Right hindlimb (tissue), 1 donor: ENCODE measurements around the gene ACTL10.
A peak's percentile ranks its signal among the peaks of the same experiment; 100 is the strongest.
"Not testable (repeated sequence)": the region's sequence is repeated elsewhere in the genome, so short reads cannot be mapped to it uniquely, and the experiment has no call there.

Experiments
- DNase-seq: peaks from one replicate; pipeline ENCODE4 v3.0.0-alpha.2; 2018

ACTL10 gene

DNA sequence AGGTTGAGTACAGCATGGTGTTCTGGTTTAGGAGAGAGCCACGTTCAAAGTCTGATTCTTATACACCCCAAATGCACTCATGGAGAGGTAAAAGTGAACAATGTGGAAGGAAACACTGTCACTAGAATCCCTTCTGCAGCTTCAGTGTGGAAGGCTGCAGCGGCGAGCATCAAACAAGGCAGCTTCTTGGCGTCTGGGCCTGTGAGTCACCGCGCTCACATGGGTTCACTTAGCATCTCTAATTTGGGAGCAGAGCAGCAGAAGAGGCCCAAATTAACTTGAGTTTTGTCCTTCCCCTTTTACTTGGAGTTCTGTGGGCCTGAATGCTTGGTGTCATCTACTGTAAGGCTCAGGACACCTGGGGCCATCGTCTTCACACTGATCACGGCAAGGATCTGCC, 30.4 kb downstream of the ACTL10 start:
- DNase-seq: peak; percentile 71

- DNase-seq: not testable (repeated sequence)
These were observed 32.2 kb downstream of the ACTL10 start for GRCh38 chr20:33698966-33699365.

- not testable (repeated sequence) for DNase-seq
These were observed 34.1 kb downstream of the ACTL10 start for GRCh38 chr20:33700696-33701441.

- no peak for DNase-seq
These were observed 35.1 kb downstream of the ACTL10 start for GRCh38 chr20:33701629-33702450.

DNA sequence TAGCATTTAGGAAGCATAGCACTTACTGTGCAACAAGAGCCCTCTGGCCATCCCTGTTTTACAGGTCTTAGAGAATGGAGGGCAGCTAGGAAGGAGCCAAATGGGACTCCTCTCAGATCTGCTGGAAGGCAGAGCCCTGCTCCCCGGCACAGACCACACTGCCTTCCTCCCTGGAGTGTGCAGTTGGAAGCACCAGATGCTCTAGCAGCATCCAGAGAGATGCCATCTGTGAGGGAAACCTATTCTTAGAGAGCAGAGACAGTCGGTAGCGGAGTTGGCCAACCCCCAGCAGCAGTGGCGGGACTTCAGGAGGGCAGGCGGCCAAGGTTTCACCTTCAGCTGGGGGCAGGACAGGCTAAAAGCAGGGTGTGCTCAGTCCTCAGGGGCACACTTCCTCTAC, 36.1 kb downstream of the ACTL10 start:
- DNase-seq: peak; percentile 49

- no peak for DNase-seq
These were observed 36.9 kb downstream of the ACTL10 start for GRCh38 chr20:33703498-33704137.

DNA sequence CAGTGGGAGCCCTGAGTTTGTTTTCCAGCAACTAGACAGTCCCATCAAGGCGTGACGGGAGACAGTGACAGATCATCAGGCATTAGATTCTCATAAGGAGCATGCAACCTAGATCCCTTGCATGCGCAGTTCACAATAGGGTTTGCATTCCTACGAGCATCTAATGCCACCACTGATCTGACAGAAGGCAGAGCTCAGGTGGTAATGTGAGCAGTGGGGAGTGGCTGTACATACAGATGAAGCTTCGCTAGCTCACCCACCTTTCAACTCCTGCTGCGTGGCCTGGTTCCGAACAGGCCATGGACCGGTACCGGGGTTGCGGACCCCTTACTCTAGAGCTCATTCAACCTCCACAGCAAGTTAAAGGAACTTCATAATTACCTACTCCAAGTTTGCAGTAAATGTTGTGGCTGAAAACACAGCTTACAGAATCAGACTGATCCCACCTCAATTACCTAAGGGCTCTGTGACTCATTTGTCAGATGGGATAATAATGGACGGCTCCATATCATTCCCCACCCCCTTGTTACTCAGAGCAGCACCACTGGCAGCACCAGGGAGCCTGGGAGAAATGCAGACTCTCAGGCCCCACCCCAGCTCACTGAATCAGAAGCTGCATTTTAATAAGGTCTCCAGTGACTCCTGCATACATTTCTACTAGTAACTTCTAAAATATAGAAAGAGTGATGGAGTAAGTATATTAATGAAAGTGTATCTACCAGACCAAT, 37.6 kb downstream of the ACTL10 start:
- no peak for DNase-seq

DNA sequence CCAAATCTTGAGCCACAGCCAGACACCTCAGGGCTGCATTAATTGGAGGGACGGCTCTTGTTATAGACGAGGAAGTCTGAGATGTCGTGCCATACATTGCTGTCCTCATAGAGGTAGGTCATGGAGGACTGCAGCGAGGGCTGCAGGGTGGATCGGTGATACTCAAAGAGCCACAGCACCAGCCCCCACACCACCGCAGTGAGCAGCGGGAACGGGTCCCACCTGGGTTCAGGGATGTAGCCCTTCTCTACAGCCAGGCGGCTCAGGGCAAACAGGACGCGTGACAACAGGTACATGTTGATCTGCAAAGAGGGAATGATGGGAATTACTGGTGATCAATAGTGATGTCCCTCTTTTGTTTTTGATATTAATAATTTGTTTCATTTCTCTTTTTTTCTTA, 40.9 kb downstream of the ACTL10 start:
- DNase-seq: no peak

DNA sequence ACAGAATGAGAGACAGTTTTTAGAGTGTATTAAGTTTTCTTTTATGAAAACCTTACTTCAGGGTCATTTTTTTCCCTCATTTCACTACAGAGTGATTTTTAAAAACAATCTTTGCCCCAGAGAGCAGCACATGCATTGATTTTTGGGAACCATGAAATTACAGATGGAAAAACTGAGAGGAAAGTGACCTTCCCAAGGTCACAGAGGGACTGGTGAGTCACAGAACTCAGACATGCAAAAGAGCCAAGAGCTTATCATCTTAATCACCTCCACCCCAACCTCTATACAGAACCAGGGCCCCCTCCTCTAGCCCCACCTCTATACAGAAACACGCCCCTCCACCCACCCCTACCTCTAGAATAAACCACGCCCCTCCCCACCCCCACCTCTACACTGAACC, 42.7 kb downstream of the ACTL10 start:
- DNase-seq: no peak

GRCh38 chr20:33709905-33710541, 43.3 kb downstream of the ACTL10 start:
- DNase-seq: no peak

- no peak for DNase-seq
These were observed 44.1 kb downstream of the ACTL10 start for GRCh38 chr20:33710681-33711445.

GRCh38 chr20:33711446-33711738, 44.6 kb downstream of the ACTL10 start:
- DNase-seq: no peak

DNA sequence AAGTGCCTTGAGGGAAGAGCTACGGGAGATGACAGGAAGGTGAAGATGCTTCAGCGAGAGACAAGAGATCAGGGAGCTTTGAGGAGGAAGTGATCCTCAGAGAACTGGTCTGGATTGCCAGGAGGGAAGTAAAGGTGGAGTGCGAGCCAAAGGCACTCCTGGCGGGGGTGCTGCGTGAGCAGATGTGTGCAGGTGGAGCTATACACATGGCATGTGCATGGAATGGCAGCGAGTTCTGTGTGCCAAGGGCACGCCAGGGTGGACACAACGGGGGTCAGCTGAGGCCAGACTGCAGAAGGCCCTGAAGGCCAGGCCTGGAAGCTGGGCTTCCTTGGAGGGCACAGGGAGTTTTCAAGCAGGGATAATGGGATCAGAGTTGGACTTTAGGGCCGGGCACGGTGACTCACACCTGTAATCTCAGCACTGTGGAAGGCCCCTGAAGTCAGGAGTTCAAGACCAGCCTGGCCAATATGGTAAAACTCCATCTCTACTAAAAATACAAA, 47.2 kb downstream of the ACTL10 start:
- DNase-seq: no peak

DNA sequence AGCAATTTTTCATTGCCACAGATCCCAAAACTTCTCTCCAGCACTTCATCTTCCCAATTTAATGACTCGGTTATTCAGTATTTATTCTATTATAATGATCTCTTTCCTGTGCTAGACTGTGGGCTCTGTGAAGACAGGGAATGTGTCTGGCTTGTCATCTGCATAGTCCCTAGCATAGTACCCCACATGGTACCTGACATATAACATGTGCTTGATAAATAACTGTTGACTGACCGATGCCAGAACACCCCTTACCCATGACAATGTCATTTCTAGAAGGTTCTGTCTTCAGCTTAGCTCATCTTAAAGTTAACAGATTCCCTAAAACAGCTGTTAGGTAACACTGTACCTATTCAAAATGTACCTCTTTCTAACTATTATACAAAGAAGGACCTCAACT, 49.8 kb downstream of the ACTL10 start:
- DNase-seq: no peak
